Measurements from ENCODE around the gene PDLIM1. TPM values are rescaled to one million over a fixed set of nuclear protein-coding genes. Genes with fewer than 3 reads are reported as not detected.

Gene PDLIM1
- total and polyA plus RNA-seq, 2 experiments from 2014 or later, result 32.0 to 143 TPM

GRCh38 chr10:95268438-95268837 is 22.4 kb downstream of the PDLIM1 start:
- in situ Hi-C loops (cut with MboI), result no loop called here

GRCh38 chr10:95267251-95267650 is 23.6 kb downstream of the PDLIM1 start:
- peaks cover 22% of the 10 kb centered on the region; the same call in 1 of the 2 replicates for H3K79me2 ChIP-seq (ENCODE audit: insufficient read depth)
- no peak overlapping the region for H3K4me2 ChIP-seq (ENCODE audit: unreplicated experiment)
- peaks cover 15% of the 10 kb centered on the region for H3F3A ChIP-seq (ENCODE audit: insufficient read depth)
- peak overlapping the region; percentile 85 for H3K27ac ChIP-seq
- no peaks in the 10 kb centered on the region for H3K9me3 ChIP-seq (ENCODE audit: low read depth)
- peaks cover 13% of the 10 kb centered on the region for H3K4me1 ChIP-seq (ENCODE audit: insufficient read depth)
- TF ChIP-seq EZH2phosphoT487 (IDR thresholded peaks at IDR 0.05; ENCODE audit: insufficient read depth, low read depth) (no peak), EZH2 (IDR thresholded peaks at IDR 0.05; ENCODE audit: insufficient read depth, poor library complexity, severe bottlenecking) (no peak)
- no peak for DNase-seq
- H4K20me1 ChIP-seq (ENCODE audit: insufficient read depth), result no peaks in the 10 kb centered on the region
- H3K36me3 ChIP-seq (ENCODE audit: low read depth), result peaks cover 8% of the 10 kb centered on the region
- no peaks in the 10 kb centered on the region for H3K9me2 ChIP-seq (ENCODE audit: insufficient read depth)
- peak overlapping the region; percentile 51 for H3K9ac ChIP-seq
- no peak overlapping the region for H3K4me3 ChIP-seq
- H3K27me3 ChIP-seq (replicated peaks; ENCODE audit: insufficient read depth), result no peaks in the 10 kb centered on the region
- no peak overlapping the region for H2AFZ ChIP-seq
- 89 to 93% methylated on average over 3 of the region's 3 CpGs for WGBS, 2 experiments (ENCODE audit: low coverage in 1 of 2, low lambda C conversion rate in 2 of 2, missing lambda C conversion rate in 2 of 2)
- in situ Hi-C loops (cut with MboI), result no loop called here

More at GRCh38 chr10:95268438-95268837, 22.4 kb downstream of the PDLIM1 start:
- Histone ChIP-seq H3K27me3 (replicated peaks; ENCODE audit: insufficient read depth) (no peaks in the 10 kb centered on the region), H3K27ac (no peak overlapping the region), H3K9me3 (ENCODE audit: low read depth) (no peaks in the 10 kb centered on the region), H3K4me1 (ENCODE audit: insufficient read depth) (peaks cover 19% of the 10 kb centered on the region), H3K9me2 (ENCODE audit: insufficient read depth) (no peaks in the 10 kb centered on the region), H3K36me3 (ENCODE audit: low read depth) (peaks cover 8% of the 10 kb centered on the region), H3K4me2 (ENCODE audit: unreplicated experiment) (no peak overlapping the region), H2AFZ (no peak overlapping the region), H3K79me2 (ENCODE audit: insufficient read depth) (peaks cover 30% of the 10 kb centered on the region), H3K9ac (no peak overlapping the region), H3K4me3 (no peak overlapping the region), H3F3A (ENCODE audit: insufficient read depth) (peaks cover 15% of the 10 kb centered on the region), H4K20me1 (ENCODE audit: insufficient read depth) (no peaks in the 10 kb centered on the region)
- 82 to 84% methylated on average over 12 of the region's 12 CpGs for WGBS, 2 experiments (ENCODE audit: low coverage in 1 of 2, low lambda C conversion rate in 2 of 2, missing lambda C conversion rate in 2 of 2)
- TF ChIP-seq EZH2phosphoT487 (IDR thresholded peaks at IDR 0.05; ENCODE audit: insufficient read depth, low read depth) (no peak), EZH2 (IDR thresholded peaks at IDR 0.05; ENCODE audit: insufficient read depth, poor library complexity, severe bottlenecking) (no peak)
- DNase-seq, result no peak

- peaks cover 8% of the 10 kb centered on the region for H3K36me3 ChIP-seq (ENCODE audit: low read depth)
- 0 to 21% methylated on average over 1 of the region's 1 CpG for WGBS, 2 experiments (ENCODE audit: low coverage in 1 of 2, low lambda C conversion rate in 2 of 2, missing lambda C conversion rate in 2 of 2)
- H4K20me1 ChIP-seq (ENCODE audit: insufficient read depth), result no peaks in the 10 kb centered on the region
- H3K9me2 ChIP-seq (ENCODE audit: insufficient read depth), result no peaks in the 10 kb centered on the region
- peak overlapping the region; percentile 63 for H3K9ac ChIP-seq
- peak overlapping the region; percentile 18 for H3K4me2 ChIP-seq (ENCODE audit: unreplicated experiment)
- in situ Hi-C loops (cut with MboI), result no loop called here
- H3K27ac ChIP-seq, result peak overlapping the region; percentile 85
- H2AFZ ChIP-seq, result no peak overlapping the region
- peaks cover 19% of the 10 kb centered on the region; the same call in 1 of the 2 replicates for H3K79me2 ChIP-seq (ENCODE audit: insufficient read depth)
- peaks cover 17% of the 10 kb centered on the region for H3F3A ChIP-seq (ENCODE audit: insufficient read depth)
- H3K4me1 ChIP-seq (ENCODE audit: insufficient read depth), result peaks cover 15% of the 10 kb centered on the region
- DNase-seq, result peak; percentile 94
- H3K4me3 ChIP-seq, result no peak overlapping the region
- no peak for TF ChIP-seq EZH2phosphoT487 (IDR thresholded peaks at IDR 0.05; ENCODE audit: insufficient read depth, low read depth)
- no peak for TF ChIP-seq EZH2 (IDR thresholded peaks at IDR 0.05; ENCODE audit: insufficient read depth, poor library complexity, severe bottlenecking)
- no peaks in the 10 kb centered on the region for H3K9me3 ChIP-seq (ENCODE audit: low read depth)
- H3K27me3 ChIP-seq (replicated peaks; ENCODE audit: insufficient read depth), result no peaks in the 10 kb centered on the region
Observed at GRCh38 chr10:95266674-95267095, 24.1 kb downstream of the PDLIM1 start.

- H3K4me1 ChIP-seq (ENCODE audit: insufficient read depth), result peaks cover 26% of the 10 kb centered on the region
- no peak overlapping the region for H3K27ac ChIP-seq
- no peak for DNase-seq
- peaks cover 28% of the 10 kb centered on the region for H3F3A ChIP-seq (ENCODE audit: insufficient read depth)
- H3K27me3 ChIP-seq (replicated peaks; ENCODE audit: insufficient read depth), result no peaks in the 10 kb centered on the region
- in situ Hi-C loops (cut with MboI), result no loop called here
- H3K9ac ChIP-seq, result no peak overlapping the region
- H3K9me3 ChIP-seq (ENCODE audit: low read depth), result no peaks in the 10 kb centered on the region
- TF ChIP-seq EZH2phosphoT487 (IDR thresholded peaks at IDR 0.05; ENCODE audit: insufficient read depth, low read depth), result no peak
- no peak for TF ChIP-seq EZH2 (IDR thresholded peaks at IDR 0.05; ENCODE audit: insufficient read depth, poor library complexity, severe bottlenecking)
- peaks cover 9% of the 10 kb centered on the region; the same call in 1 of the 2 replicates for H3K79me2 ChIP-seq (ENCODE audit: insufficient read depth)
- no peaks in the 10 kb centered on the region for H4K20me1 ChIP-seq (ENCODE audit: insufficient read depth)
- H3K4me3 ChIP-seq, result no peak overlapping the region
- no peaks in the 10 kb centered on the region for H3K9me2 ChIP-seq (ENCODE audit: insufficient read depth)
- WGBS, 2 experiments (ENCODE audit: low coverage in 1 of 2, low lambda C conversion rate in 2 of 2, missing lambda C conversion rate in 2 of 2), result 97 to 98% methylated on average over 8 of the region's 8 CpGs
- no peak overlapping the region for H2AFZ ChIP-seq
- H3K36me3 ChIP-seq (ENCODE audit: low read depth), result peaks cover 8% of the 10 kb centered on the region
- no peak overlapping the region for H3K4me2 ChIP-seq (ENCODE audit: unreplicated experiment)
Observed at GRCh38 chr10:95265572-95265971, 25.2 kb downstream of the PDLIM1 start.
